Measurements from ENCODE around the gene MYB.
A peak's percentile ranks its signal among the peaks of the same experiment; 100 is the strongest.

The MYB gene

GRCh38 chr6:135173242-135173988 lies 7.7 kb upstream of the MYB start:
- H3K36me3 ChIP-seq (replicated peaks): no peaks in the 10 kb centered on the region
- no peak overlapping the region for H3K4me3 ChIP-seq
- no peaks in the 10 kb centered on the region for H3K9me3 ChIP-seq
- in situ Hi-C loops (cut with MboI; ENCODE audit: low sequenced_read_pairs): no loop called here
- no peaks in the 10 kb centered on the region; the same call in none of the 2 replicates for H3K4me1 ChIP-seq
- H3K27me3 ChIP-seq (ENCODE audit: low read depth): no peaks in the 10 kb centered on the region; the same call in 1 of the 2 replicates
- DNase-seq (ENCODE audit: low spot score in 2 of 2): no peak

GRCh38 chr6:135173989-135174484 lies 7.1 kb upstream of the MYB start:
- Histone ChIP-seq H3K27me3 (ENCODE audit: low read depth) (no peaks in the 10 kb centered on the region; the same call in 1 of the 2 replicates), H3K4me1 (no peaks in the 10 kb centered on the region), H3K9me3 (no peaks in the 10 kb centered on the region), H3K4me3 (no peak overlapping the region), H3K36me3 (replicated peaks) (no peaks in the 10 kb centered on the region)
- in situ Hi-C loops (cut with MboI; ENCODE audit: low sequenced_read_pairs): no loop called here
- DNase-seq (ENCODE audit: low spot score in 2 of 2): no peak

- H3K9me3 ChIP-seq: no peaks in the 10 kb centered on the region
- H3K27me3 ChIP-seq (ENCODE audit: low read depth): no peaks in the 10 kb centered on the region
- H3K36me3 ChIP-seq (replicated peaks): no peaks in the 10 kb centered on the region
- no peak overlapping the region for H3K4me3 ChIP-seq
- no peaks in the 10 kb centered on the region for H3K4me1 ChIP-seq
- no peak for DNase-seq (ENCODE audit: low spot score in 2 of 2)
- in situ Hi-C loops (cut with MboI; ENCODE audit: low sequenced_read_pairs): loop anchor here (25.0 kb wide), 1 partner anchor 236 kb away; no protein-coding TSS in a partner anchor
These were observed 5.0 kb upstream of the MYB start for GRCh38 chr6:135176058-135176457.

- H3K4me1 ChIP-seq: no peaks in the 10 kb centered on the region
- no peak for DNase-seq (ENCODE audit: low spot score in 2 of 2)
- in situ Hi-C loops (cut with MboI; ENCODE audit: low sequenced_read_pairs): loop anchor here (25.0 kb wide), 1 partner anchor 236 kb away; no protein-coding TSS in a partner anchor
- no peaks in the 10 kb centered on the region for H3K27me3 ChIP-seq (ENCODE audit: low read depth)
- H3K4me3 ChIP-seq: no peak overlapping the region
- no peaks in the 10 kb centered on the region for H3K36me3 ChIP-seq (replicated peaks)
- no peaks in the 10 kb centered on the region for H3K9me3 ChIP-seq
These were observed 4.6 kb upstream of the MYB start for GRCh38 chr6:135176464-135176863.

- H3K36me3 ChIP-seq (replicated peaks): no peaks in the 10 kb centered on the region
- in situ Hi-C loops (cut with MboI; ENCODE audit: low sequenced_read_pairs): loop anchor here (25.0 kb wide), 1 partner anchor 233 kb away; no protein-coding TSS in a partner anchor
- H3K27me3 ChIP-seq (ENCODE audit: low read depth): no peaks in the 10 kb centered on the region
- H3K9me3 ChIP-seq: no peaks in the 10 kb centered on the region
- H3K4me1 ChIP-seq: peaks cover 2% of the 10 kb centered on the region; the same call in 1 of the 2 replicates
- H3K4me3 ChIP-seq: no peak overlapping the region
- DNase-seq (ENCODE audit: low spot score in 2 of 2): no peak
These were observed 1.7 kb upstream of the MYB start for GRCh38 chr6:135179372-135179771.

- H3K36me3 ChIP-seq (replicated peaks): no peaks in the 10 kb centered on the region
- no peaks in the 10 kb centered on the region for H3K9me3 ChIP-seq
- no peak for DNase-seq (ENCODE audit: low spot score in 2 of 2)
- in situ Hi-C loops (cut with MboI; ENCODE audit: low sequenced_read_pairs): loop anchor here (25.0 kb wide), 1 partner anchor 232 kb away; no protein-coding TSS in a partner anchor
- H3K4me3 ChIP-seq: peak overlapping the region; percentile 42; the same call in 1 of the 2 replicates
- H3K4me1 ChIP-seq: peaks cover 2% of the 10 kb centered on the region; the same call in 1 of the 2 replicates
- no peaks in the 10 kb centered on the region for H3K27me3 ChIP-seq (ENCODE audit: low read depth)
These were observed 1.1 kb upstream of the MYB start for GRCh38 chr6:135179920-135180541.

GRCh38 chr6:135181333-135182070 lies 394 bp downstream of the MYB start:
- no peaks in the 10 kb centered on the region for H3K9me3 ChIP-seq
- H3K4me1 ChIP-seq: peaks cover 2% of the 10 kb centered on the region; the same call in 1 of the 2 replicates
- peak; percentile 36 to 51 for DNase-seq (ENCODE audit: low spot score in 2 of 2)
- H3K36me3 ChIP-seq (replicated peaks): no peaks in the 10 kb centered on the region; the same call in 1 of the 2 replicates
- H3K27me3 ChIP-seq (ENCODE audit: low read depth): no peaks in the 10 kb centered on the region
- peak overlapping the region; percentile 46 for H3K4me3 ChIP-seq
- in situ Hi-C loops (cut with MboI; ENCODE audit: low sequenced_read_pairs): loop anchor here (25.0 kb wide), 1 partner anchor 231 kb away; no protein-coding TSS in a partner anchor

- Histone ChIP-seq H3K27me3 (ENCODE audit: low read depth) (no peaks in the 10 kb centered on the region), H3K4me3 (peak overlapping the region; percentile 46), H3K4me1 (peaks cover 2% of the 10 kb centered on the region; the same call in 1 of the 2 replicates), H3K9me3 (no peaks in the 10 kb centered on the region), H3K36me3 (replicated peaks) (no peaks in the 10 kb centered on the region; the same call in 1 of the 2 replicates)
- in situ Hi-C loops (cut with MboI; ENCODE audit: low sequenced_read_pairs): loop anchor here (25.0 kb wide), 1 partner anchor 230 kb away; no protein-coding TSS in a partner anchor
- peak; percentile 14 to 63 for DNase-seq (ENCODE audit: low spot score in 2 of 2)
These were observed 1.2 kb downstream of the MYB start for GRCh38 chr6:135182071-135183001.

- peak; percentile 8 to 63 for DNase-seq (ENCODE audit: low spot score in 2 of 2)
- H3K27me3 ChIP-seq (ENCODE audit: low read depth): no peaks in the 10 kb centered on the region
- H3K4me3 ChIP-seq: peak overlapping the region; percentile 46
- peaks cover 2% of the 10 kb centered on the region; the same call in 1 of the 2 replicates for H3K4me1 ChIP-seq
- no peaks in the 10 kb centered on the region; the same call in 1 of the 2 replicates for H3K36me3 ChIP-seq (replicated peaks)
- H3K9me3 ChIP-seq: no peaks in the 10 kb centered on the region
- in situ Hi-C loops (cut with MboI; ENCODE audit: low sequenced_read_pairs): loop anchor here (25.0 kb wide), 1 partner anchor 229 kb away; no protein-coding TSS in a partner anchor
These were observed 2.0 kb downstream of the MYB start for GRCh38 chr6:135183002-135183531.

GRCh38 chr6:135183532-135184440 lies 2.7 kb downstream of the MYB start:
- Histone ChIP-seq H3K27me3 (ENCODE audit: low read depth) (no peaks in the 10 kb centered on the region), H3K36me3 (replicated peaks) (no peaks in the 10 kb centered on the region; the same call in 1 of the 2 replicates), H3K9me3 (no peaks in the 10 kb centered on the region), H3K4me3 (peak overlapping the region; percentile 46), H3K4me1 (peaks cover 2% of the 10 kb centered on the region; the same call in 1 of the 2 replicates)
- in situ Hi-C loops (cut with MboI; ENCODE audit: low sequenced_read_pairs): loop anchor here (25.0 kb wide), 1 partner anchor 229 kb away; no protein-coding TSS in a partner anchor
- peak; percentile 69 to 83 for DNase-seq (ENCODE audit: low spot score in 2 of 2)

GRCh38 chr6:135185483-135185882 lies 4.4 kb downstream of the MYB start:
- no peak for DNase-seq (ENCODE audit: low spot score in 2 of 2)
- in situ Hi-C loops (cut with MboI; ENCODE audit: low sequenced_read_pairs): loop anchor here (25.0 kb wide), 1 partner anchor 227 kb away; no protein-coding TSS in a partner anchor
- Histone ChIP-seq H3K36me3 (replicated peaks) (no peaks in the 10 kb centered on the region; the same call in 1 of the 2 replicates), H3K4me3 (no peak overlapping the region), H3K9me3 (no peaks in the 10 kb centered on the region), H3K27me3 (ENCODE audit: low read depth) (no peaks in the 10 kb centered on the region), H3K4me1 (peaks cover 2% of the 10 kb centered on the region; the same call in 1 of the 2 replicates)
